Measurements from ENCODE around the gene ITGA11. TPM values are rescaled to one million over a fixed set of nuclear protein-coding genes. Genes with fewer than 3 reads are reported as not detected.
A peak's percentile ranks its signal among the peaks of the same experiment; 100 is the strongest.

The ITGA11 gene
- total and polyA plus RNA-seq, 2 of the 13 experiments (the other 11 are each of a cell fraction or from before 2014, with no cell fraction given) = not detected

DNA sequence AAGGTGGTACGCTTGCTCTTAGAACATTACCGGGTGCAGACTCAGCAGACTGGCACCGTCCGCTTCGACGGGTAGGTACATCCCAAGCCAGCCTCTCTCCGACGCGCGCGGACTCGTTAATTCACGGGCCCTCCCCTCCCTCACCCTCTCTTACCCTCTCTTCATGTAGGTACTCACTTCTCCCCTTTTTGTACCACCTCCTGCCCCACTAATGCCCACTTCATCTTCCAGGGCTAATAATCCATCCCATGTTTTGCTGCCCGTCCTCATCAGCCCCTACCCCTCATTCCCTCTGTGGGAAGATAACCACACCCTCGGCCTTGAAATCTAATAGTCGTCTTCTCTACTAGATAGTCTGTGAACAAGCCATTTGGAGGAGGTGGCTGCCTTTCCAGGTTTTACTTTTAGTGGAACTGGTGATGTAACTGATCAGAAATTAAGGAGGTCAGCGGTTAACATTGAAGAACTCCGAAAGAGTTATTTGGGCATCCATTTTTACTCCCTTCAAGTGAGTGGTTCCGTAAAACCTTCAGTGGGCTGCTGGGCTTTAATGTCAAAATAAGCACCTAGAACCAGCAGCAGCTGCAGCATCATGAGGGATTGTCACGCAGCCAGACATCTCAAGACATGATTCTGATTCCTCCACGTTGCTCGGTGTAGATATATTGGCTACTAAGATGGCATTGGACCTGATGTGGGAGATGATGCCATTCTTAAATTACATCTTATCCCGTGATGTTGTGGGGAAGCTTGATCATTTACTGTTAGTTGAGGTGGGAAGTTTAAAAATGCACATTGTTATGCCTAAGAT lies 153.2 kb downstream of the ITGA11 start (continued):
- TF ChIP-seq, protein P1, sequence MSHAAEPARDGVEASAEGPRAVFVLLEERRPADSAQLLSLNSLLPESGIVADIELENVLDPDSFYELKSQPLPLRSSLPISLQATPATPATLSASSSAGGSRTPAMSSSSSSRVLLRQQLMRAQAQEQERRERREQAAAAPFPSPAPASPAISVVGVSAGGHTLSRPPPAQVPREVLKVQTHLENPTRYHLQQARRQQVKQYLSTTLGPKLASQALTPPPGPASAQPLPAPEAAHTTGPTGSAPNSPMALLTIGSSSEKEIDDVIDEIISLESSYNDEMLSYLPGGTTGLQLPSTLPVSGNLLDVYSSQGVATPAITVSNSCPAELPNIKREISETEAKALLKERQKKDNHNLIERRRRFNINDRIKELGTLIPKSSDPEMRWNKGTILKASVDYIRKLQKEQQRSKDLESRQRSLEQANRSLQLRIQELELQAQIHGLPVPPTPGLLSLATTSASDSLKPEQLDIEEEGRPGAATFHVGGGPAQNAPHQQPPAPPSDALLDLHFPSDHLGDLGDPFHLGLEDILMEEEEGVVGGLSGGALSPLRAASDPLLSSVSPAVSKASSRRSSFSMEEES (CRISPR knock-in tag; IDR thresholded peaks at IDR 0.05) = no peak
- TF ChIP-seq, protein P2, sequence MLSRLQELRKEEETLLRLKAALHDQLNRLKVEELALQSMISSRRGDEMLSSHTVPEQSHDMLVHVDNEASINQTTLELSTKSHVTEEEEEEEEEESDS (CRISPR knock-in tag; IDR thresholded peaks at IDR 0.05; ENCODE audit: borderline replicate concordance) = no peak
- TF ChIP-seq ZFP36L2 (CRISPR knock-in tag; IDR thresholded peaks at IDR 0.05) = no peak
- no peak for TF ChIP-seq NRL (CRISPR knock-in tag; IDR thresholded peaks at IDR 0.05; ENCODE audit: borderline replicate concordance)
- no peak for TF ChIP-seq KDM5B (CRISPR knock-in tag; IDR thresholded peaks at IDR 0.05; ENCODE audit: borderline replicate concordance)
- TF ChIP-seq, protein P3, sequence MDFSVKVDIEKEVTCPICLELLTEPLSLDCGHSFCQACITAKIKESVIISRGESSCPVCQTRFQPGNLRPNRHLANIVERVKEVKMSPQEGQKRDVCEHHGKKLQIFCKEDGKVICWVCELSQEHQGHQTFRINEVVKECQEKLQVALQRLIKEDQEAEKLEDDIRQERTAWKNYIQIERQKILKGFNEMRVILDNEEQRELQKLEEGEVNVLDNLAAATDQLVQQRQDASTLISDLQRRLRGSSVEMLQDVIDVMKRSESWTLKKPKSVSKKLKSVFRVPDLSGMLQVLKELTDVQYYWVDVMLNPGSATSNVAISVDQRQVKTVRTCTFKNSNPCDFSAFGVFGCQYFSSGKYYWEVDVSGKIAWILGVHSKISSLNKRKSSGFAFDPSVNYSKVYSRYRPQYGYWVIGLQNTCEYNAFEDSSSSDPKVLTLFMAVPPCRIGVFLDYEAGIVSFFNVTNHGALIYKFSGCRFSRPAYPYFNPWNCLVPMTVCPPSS (IDR thresholded peaks at IDR 0.05) = no peak
- TF ChIP-seq TBX3 (IDR thresholded peaks at IDR 0.05; ENCODE audit: borderline replicate concordance) = no peak
- 0 out of 2 replicates have a peak, but pooled peaks have one; percentile 22 for TF ChIP-seq ARID2 (CRISPR knock-in tag; IDR thresholded peaks at IDR 0.05; ENCODE audit: borderline replicate concordance)
- no peak for TF ChIP-seq ZFX (CRISPR knock-in tag; IDR thresholded peaks at IDR 0.05; ENCODE audit: low read depth)
- TF ChIP-seq, protein P4, sequence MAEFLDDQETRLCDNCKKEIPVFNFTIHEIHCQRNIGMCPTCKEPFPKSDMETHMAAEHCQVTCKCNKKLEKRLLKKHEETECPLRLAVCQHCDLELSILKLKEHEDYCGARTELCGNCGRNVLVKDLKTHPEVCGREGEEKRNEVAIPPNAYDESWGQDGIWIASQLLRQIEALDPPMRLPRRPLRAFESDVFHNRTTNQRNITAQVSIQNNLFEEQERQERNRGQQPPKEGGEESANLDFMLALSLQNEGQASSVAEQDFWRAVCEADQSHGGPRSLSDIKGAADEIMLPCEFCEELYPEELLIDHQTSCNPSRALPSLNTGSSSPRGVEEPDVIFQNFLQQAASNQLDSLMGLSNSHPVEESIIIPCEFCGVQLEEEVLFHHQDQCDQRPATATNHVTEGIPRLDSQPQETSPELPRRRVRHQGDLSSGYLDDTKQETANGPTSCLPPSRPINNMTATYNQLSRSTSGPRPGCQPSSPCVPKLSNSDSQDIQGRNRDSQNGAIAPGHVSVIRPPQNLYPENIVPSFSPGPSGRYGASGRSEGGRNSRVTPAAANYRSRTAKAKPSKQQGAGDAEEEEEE (CRISPR knock-in tag; IDR thresholded peaks at IDR 0.05; ENCODE audit: borderline replicate concordance) = no peak
- TF ChIP-seq, protein P5, sequence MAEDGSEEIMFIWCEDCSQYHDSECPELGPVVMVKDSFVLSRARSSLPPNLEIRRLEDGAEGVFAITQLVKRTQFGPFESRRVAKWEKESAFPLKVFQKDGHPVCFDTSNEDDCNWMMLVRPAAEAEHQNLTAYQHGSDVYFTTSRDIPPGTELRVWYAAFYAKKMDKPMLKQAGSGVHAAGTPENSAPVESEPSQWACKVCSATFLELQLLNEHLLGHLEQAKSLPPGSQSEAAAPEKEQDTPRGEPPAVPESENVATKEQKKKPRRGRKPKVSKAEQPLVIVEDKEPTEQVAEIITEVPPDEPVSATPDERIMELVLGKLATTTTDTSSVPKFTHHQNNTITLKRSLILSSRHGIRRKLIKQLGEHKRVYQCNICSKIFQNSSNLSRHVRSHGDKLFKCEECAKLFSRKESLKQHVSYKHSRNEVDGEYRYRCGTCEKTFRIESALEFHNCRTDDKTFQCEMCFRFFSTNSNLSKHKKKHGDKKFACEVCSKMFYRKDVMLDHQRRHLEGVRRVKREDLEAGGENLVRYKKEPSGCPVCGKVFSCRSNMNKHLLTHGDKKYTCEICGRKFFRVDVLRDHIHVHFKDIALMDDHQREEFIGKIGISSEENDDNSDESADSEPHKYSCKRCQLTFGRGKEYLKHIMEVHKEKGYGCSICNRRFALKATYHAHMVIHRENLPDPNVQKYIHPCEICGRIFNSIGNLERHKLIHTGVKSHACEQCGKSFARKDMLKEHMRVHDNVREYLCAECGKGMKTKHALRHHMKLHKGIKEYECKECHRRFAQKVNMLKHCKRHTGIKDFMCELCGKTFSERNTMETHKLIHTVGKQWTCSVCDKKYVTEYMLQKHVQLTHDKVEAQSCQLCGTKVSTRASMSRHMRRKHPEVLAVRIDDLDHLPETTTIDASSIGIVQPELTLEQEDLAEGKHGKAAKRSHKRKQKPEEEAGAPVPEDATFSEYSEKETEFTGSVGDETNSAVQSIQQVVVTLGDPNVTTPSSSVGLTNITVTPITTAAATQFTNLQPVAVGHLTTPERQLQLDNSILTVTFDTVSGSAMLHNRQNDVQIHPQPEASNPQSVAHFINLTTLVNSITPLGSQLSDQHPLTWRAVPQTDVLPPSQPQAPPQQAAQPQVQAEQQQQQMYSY (CRISPR knock-in tag; IDR thresholded peaks at IDR 0.05) = peak; percentile 91
- TF ChIP-seq, protein P6, sequence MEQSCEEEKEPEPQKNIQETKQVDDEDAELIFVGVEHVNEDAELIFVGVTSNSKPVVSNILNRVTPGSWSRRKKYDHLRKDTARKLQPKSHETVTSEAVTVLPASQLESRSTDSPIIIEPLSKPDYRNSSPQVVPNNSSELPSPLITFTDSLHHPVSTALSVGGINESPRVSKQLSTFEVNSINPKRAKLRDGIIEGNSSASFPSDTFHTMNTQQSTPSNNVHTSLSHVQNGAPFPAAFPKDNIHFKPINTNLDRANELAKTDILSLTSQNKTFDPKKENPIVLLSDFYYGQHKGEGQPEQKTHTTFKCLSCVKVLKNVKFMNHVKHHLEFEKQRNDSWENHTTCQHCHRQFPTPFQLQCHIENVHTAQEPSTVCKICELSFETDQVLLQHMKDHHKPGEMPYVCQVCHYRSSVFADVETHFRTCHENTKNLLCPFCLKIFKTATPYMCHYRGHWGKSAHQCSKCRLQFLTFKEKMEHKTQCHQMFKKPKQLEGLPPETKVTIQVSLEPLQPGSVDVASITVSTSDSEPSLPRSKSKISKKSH (CRISPR knock-in tag; IDR thresholded peaks at IDR 0.05; ENCODE audit: borderline replicate concordance) = no peak; the same call in 1 of the 2 replicates
- no peak; the same call in 1 of the 2 replicates for TF ChIP-seq DMAP1 (CRISPR knock-in tag; IDR thresholded peaks at IDR 0.05)
- no peak for TF ChIP-seq KLF13 (CRISPR knock-in tag; IDR thresholded peaks at IDR 0.05)
